ENCODE measurements around the gene GSDMA. TPM values are rescaled to one million over a fixed set of nuclear protein-coding genes. Genes with fewer than 3 reads are reported as not detected.

The GSDMA gene
- total and polyA plus RNA-seq, 9 donors = 0.10 to 0.55 (median 0.15) TPM; not detected in 5

DNA sequence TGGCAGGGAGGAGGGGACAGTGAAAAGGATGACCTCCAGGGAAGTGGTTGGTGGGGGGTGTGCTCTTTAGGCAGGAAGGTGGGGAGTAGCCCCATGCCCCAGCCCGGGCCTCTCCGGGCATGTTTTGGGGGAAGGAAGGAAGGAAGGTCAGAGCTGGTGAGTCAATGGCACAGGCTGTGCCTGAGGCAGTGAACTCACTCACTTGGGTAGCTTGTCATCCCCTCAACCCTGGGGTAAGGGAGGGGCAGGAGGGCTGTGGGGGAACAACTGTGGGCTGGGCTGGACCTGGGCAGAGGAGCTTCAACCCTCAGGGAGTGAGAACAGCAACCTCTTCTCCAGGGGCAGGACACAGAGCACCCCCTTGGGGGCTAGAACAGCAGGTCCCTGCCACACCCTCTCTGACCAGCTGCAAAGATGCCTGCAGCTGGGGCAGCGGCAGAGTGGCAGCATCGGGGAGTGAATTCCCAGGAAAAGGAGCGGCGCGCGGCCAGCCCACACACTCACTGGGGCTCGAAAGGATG is 58.7 kb downstream of the GSDMA start:
- intact Hi-C loops (cut with DNase I) = loop anchor here in 1 of 4 donors (5.0 kb wide), 1 partner anchor 146 kb away; no protein-coding TSS in a partner anchor
- WGBS, 3 donors = 34 to 61% (median 39%) methylated on average over 9 of the region's 9 CpGs
- Histone ChIP-seq H3K9me3 (no peaks in the 10 kb centered on the region), H3K27ac (peak overlapping the region in 1 of 2 donors; percentile 41), H3K36me3 (no peaks in the 10 kb centered on the region), H3K4me1 (ENCODE audit: insufficient read depth) (peaks cover 23% of the 10 kb centered on the region), H3K27me3 (no peaks in the 10 kb centered on the region), H3K4me3 (no peak overlapping the region)
- peak in 2 of 5 donors; percentile 43 to 59 for DNase-seq
- no peak for TF ChIP-seq EP300 (IDR thresholded peaks at IDR 0.05)
- TF ChIP-seq, protein P1, sequence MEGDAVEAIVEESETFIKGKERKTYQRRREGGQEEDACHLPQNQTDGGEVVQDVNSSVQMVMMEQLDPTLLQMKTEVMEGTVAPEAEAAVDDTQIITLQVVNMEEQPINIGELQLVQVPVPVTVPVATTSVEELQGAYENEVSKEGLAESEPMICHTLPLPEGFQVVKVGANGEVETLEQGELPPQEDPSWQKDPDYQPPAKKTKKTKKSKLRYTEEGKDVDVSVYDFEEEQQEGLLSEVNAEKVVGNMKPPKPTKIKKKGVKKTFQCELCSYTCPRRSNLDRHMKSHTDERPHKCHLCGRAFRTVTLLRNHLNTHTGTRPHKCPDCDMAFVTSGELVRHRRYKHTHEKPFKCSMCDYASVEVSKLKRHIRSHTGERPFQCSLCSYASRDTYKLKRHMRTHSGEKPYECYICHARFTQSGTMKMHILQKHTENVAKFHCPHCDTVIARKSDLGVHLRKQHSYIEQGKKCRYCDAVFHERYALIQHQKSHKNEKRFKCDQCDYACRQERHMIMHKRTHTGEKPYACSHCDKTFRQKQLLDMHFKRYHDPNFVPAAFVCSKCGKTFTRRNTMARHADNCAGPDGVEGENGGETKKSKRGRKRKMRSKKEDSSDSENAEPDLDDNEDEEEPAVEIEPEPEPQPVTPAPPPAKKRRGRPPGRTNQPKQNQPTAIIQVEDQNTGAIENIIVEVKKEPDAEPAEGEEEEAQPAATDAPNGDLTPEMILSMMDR (IDR thresholded peaks at IDR 0.05) = no peak

DNA sequence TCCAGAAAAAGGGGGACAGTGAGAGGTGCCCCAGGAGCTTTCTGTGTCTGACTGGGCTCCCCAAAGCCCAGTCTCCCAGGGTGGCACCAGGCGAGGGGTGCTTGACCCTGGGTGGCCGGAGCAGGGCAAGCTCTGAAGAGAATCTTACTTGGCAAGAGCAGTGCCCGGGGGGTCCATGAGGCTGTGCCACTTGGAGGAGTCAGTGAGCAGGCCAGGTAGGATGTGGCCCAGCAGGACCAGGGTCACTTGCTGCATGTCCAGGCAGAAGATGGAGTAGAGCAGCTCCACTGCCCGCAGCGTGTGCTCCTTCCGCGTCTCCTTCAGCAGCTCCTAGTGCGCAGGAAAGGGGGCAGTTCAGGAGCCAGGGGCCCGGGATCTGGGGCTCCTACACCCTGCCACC is 59.7 kb downstream of the GSDMA start:
- Histone ChIP-seq H3K4me3 (no peak overlapping the region), H3K4me1 (ENCODE audit: insufficient read depth) (peaks cover 26% of the 10 kb centered on the region), H3K27ac (no peak overlapping the region), H3K27me3 (no peaks in the 10 kb centered on the region), H3K9me3 (no peaks in the 10 kb centered on the region), H3K36me3 (no peaks in the 10 kb centered on the region)
- intact Hi-C loops (cut with DNase I) = loop anchor here in 1 of 4 donors (5.0 kb wide), 1 partner anchor 145 kb away; no protein-coding TSS in a partner anchor
- no peak for DNase-seq
- whole genome bisulfite sequencing, 3 donors = 89 to 94% (median 90%) methylated on average over 9 of the region's 9 CpGs
- TF ChIP-seq, protein P1 (IDR thresholded peaks at IDR 0.05) = no peak
- no peak for TF ChIP-seq POLR2A (IDR thresholded peaks at IDR 0.05)
- no peak for TF ChIP-seq EP300 (IDR thresholded peaks at IDR 0.05)

DNA sequence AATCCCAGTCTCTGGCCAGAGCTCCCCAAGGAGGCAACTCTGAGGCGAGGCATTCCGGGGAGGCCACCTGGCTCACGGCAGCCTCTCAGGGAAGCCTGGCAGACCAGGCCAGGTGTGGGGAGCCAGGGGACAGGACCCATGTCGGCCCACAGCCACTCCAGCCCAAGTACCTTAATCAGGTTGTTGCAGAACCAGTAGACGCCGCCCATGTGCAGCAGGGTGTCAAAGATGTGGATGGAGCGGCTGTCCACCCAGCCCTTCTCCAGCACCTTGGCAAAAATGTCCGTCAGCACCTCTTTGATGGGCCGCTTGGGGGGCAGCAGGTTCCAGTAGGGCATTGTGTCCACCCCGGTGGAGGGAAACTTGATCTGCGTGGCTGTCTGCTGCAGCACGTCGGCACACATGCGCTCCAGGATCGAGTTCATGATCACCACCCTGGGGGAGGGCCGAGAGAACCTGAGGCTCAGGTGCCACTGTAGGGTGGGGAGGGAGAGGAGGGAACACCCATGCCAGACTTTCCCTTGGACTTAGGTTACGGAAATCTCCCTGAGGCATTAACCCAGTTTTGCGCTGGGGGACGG is 60.2 kb downstream of the GSDMA start:
- 84 to 86% (median 85%) methylated on average over 19 of the region's 19 CpGs for WGBS, 3 donors
- Histone ChIP-seq H3K4me1 (ENCODE audit: insufficient read depth) (peaks cover 21% of the 10 kb centered on the region), H3K27ac (no peak overlapping the region), H3K4me3 (no peak overlapping the region), H3K27me3 (no peaks in the 10 kb centered on the region), H3K9me3 (no peaks in the 10 kb centered on the region), H3K36me3 (no peaks in the 10 kb centered on the region)
- intact Hi-C loops (cut with DNase I) = loop anchor here in 1 of 4 donors (5.0 kb wide), 1 partner anchor 144 kb away; no protein-coding TSS in a partner anchor
- DNase-seq = no peak
- TF ChIP-seq, protein P1 (IDR thresholded peaks at IDR 0.05) = no peak
- no peak for TF ChIP-seq POLR2A (IDR thresholded peaks at IDR 0.05)
- no peak for TF ChIP-seq EP300 (IDR thresholded peaks at IDR 0.05)

DNA sequence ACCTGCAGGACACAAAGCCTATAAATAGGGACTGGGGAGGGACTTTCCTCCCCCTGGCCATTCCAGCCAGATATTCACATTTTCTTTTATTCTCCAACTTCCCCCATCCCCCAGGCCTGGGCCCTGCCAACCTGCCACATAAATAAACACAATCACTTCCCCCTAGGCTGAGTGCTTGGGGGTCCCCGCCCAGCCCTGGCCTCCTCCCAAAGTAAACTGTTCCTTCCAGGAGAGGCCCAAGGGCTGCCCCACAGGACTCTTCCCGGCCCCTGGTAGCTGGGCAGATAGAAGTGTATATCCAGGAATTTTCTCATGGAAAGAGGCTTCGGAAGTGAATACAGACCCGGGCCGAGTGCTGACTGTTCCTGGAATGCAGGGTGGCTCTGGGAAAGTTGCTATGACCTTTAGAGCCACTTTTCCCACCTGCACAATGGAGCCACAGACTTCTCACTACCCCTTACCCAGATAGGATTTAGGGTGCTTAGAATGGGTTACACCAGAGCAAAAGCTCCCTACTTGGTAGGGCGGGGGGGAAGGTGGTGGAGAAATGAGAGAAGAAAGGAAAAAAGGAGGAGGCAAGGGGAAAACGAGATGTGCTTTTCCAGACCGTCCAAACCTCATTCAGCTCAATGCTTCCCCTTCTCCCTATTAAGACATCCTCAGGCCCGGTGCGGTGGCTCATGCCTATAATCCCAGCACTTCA is 60.9 kb downstream of the GSDMA start:
- Histone ChIP-seq H3K4me1 (ENCODE audit: insufficient read depth) (peaks cover 15% of the 10 kb centered on the region), H3K9me3 (no peaks in the 10 kb centered on the region), H3K4me3 (no peak overlapping the region), H3K27me3 (no peaks in the 10 kb centered on the region), H3K36me3 (no peaks in the 10 kb centered on the region), H3K27ac (no peak overlapping the region)
- TF ChIP-seq POLR2A (IDR thresholded peaks at IDR 0.05) = no peak
- TF ChIP-seq EP300 (IDR thresholded peaks at IDR 0.05) = no peak
- TF ChIP-seq, protein P1 (IDR thresholded peaks at IDR 0.05) = no peak
- 43 to 50% (median 47%) methylated on average over 10 of the region's 10 CpGs for WGBS, 3 donors
- DNase-seq = peak in 3 of 5 donors; percentile 47 to 62 (median 50)
- intact Hi-C loops (cut with DNase I) = loop anchor here in 1 of 4 donors (5.0 kb wide), 1 partner anchor 144 kb away; no protein-coding TSS in a partner anchor

Measured in ovary (tissue), 9 donors.